Measurements from ENCODE around the gene WDFY1. TPM values are rescaled to one million over a fixed set of nuclear protein-coding genes. Genes with fewer than 3 reads are reported as not detected.

WDFY1 gene
- total RNA-seq, 1 experiment from 2014 or later = 88.7 TPM

DNA sequence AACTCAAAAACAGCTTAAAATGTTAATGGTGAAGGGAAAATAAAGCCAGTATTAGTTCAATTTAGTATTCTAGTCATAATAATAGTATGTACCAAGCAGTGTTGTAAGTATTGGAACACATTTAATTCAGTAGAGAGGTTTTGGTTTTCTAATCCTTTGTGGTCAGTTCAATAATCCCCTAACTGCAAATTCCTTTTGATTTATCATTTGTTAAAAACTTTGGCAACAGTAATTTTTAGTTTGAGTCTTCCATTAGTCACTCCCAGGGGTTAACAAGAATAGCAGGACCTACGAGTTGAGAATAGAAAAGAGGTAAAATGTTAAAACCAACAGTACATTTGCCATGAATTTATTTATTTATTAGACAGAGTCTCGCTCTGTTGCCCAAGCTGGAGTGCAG lies 22.8 kb upstream of the WDFY1 start:
- CTCF ChIA-PET = no interaction called here
- DNase-seq (ENCODE audit: low spot score) = no peak
- POLR2A ChIA-PET (ENCODE audit: low non-redundant PET) = no interaction called here
- TF ChIP-seq EZH2 (IDR thresholded peaks at IDR 0.05; ENCODE audit: borderline replicate concordance, low read depth, low read length, poor library complexity, severe bottlenecking) = no peak
- TF ChIP-seq CTCF (conservative IDR thresholded peaks at IDR 0.05; ENCODE audit: low read depth, low read length) = no peak
- Histone ChIP-seq H3K4me3 (ENCODE audit: low read depth, low read length, poor library complexity, severe bottlenecking) (no peak overlapping the region), H3K9me3 (ENCODE audit: low read depth, low read length, poor library complexity, severe bottlenecking) (no peaks in the 10 kb centered on the region), H3K36me3 (ENCODE audit: insufficient read depth, low read length, poor library complexity, severe bottlenecking) (peaks cover 46% of the 10 kb centered on the region), H3K4me1 (ENCODE audit: insufficient read depth, low read length, poor library complexity, severe bottlenecking) (peaks cover 44% of the 10 kb centered on the region), H3K27ac (ENCODE audit: low read depth, low read length, poor library complexity, severe bottlenecking) (no peak overlapping the region), H3K27me3 (replicated peaks; ENCODE audit: insufficient read depth, low read depth, low read length, poor library complexity) (no peaks in the 10 kb centered on the region)
- BruUV-seq (replicated peaks) = no TSS peak
- intact Hi-C loops (cut with micrococcal nuclease; ENCODE audit: unreplicated experiment) = no loop called here

DNA sequence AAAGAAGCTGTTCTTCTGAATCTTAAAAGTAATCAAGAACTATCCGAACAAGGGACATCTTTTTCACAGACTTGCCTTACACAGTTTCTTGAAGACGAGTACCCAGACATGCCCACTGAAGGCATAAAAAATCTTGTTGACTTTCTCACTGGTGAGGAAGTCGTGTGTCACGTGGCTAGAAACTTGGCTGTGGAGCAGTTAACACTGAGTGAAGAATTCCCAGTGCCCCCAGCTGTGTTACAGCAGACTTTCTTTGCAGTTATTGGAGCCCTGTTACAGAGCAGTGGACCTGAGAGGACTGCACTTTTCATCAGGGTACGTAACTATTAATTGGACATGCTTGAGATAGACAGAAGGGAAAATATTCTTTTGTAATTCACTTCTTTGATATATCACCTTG lies 14.6 kb upstream of the WDFY1 start:
- Histone ChIP-seq H3K4me3 (ENCODE audit: low read depth, low read length, poor library complexity, severe bottlenecking) (peak overlapping the region; percentile 11), H3K4me1 (ENCODE audit: insufficient read depth, low read length, poor library complexity, severe bottlenecking) (peaks cover 51% of the 10 kb centered on the region), H3K27me3 (replicated peaks; ENCODE audit: insufficient read depth, low read depth, low read length, poor library complexity) (no peaks in the 10 kb centered on the region), H3K9me3 (ENCODE audit: low read depth, low read length, poor library complexity, severe bottlenecking) (no peaks in the 10 kb centered on the region), H3K27ac (ENCODE audit: low read depth, low read length, poor library complexity, severe bottlenecking) (no peak overlapping the region), H3K36me3 (ENCODE audit: insufficient read depth, low read length, poor library complexity, severe bottlenecking) (peaks cover 39% of the 10 kb centered on the region)
- ChIA-PET CTCF (no interaction called here), POLR2A (ENCODE audit: low non-redundant PET) (no interaction called here)
- TF ChIP-seq EZH2 (IDR thresholded peaks at IDR 0.05; ENCODE audit: borderline replicate concordance, low read depth, low read length, poor library complexity, severe bottlenecking) (no peak), CTCF (conservative IDR thresholded peaks at IDR 0.05; ENCODE audit: low read depth, low read length) (no peak)
- intact Hi-C loops (cut with micrococcal nuclease; ENCODE audit: unreplicated experiment) = no loop called here
- BruUV-seq (replicated peaks) = no TSS peak
- DNase-seq (ENCODE audit: low spot score) = peak; percentile 57

DNA sequence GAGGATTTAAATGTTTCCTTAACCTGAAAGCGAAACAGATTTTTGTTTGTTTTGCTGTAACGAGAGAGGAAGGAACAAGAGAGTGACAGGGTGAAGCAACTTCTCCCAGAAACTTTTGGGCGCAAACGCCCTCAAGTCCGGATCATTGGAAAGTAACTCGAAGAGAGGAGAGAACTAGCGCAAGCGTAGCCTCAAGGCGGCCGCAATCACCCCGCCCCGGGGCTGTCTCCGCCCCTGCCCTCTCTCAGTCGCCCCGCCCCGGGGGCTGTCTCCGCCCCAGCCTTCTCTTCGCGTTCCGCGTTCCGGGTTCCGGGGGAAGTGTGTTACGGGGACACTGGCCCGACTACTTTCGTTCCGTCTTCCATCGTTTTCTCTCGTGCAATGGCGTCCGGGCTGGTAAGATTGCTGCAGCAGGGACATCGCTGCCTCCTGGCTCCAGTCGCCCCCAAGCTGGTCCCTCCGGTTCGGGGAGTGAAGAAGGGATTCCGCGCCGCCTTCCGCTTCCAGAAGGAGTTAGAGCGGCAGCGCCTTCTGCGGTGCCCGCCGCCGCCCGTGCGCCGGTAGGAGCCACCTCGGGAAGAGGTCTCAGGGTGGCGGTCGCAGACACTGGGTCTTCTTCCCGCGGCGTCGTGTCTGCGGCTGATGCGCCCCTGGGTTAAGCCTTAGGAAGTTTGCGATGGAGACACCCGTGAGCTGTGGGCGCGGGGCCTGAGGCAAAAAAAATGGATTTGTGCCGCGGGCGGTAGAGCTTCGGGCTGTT lies 12.1 kb upstream of the WDFY1 start, which contains the start of gene MRPL44:
Gene MRPL44, plus strand, starts transcription at position 372 of the 760 bp plus-strand sequence. Its CDS starts 10 bp downstream, at position 382.
- BruUV-seq (replicated peaks) = no TSS peak
- DNase-seq (ENCODE audit: low spot score) = peak; percentile 98
- Histone ChIP-seq H3K36me3 (ENCODE audit: insufficient read depth, low read length, poor library complexity, severe bottlenecking) (peaks cover 24% of the 10 kb centered on the region), H3K4me3 (ENCODE audit: low read depth, low read length, poor library complexity, severe bottlenecking) (peak within 1 kb of the TSS; percentile 88), H3K4me1 (ENCODE audit: insufficient read depth, low read length, poor library complexity, severe bottlenecking) (peaks cover 48% of the 10 kb centered on the region), H3K27me3 (replicated peaks; ENCODE audit: insufficient read depth, low read depth, low read length, poor library complexity) (no peaks in the 10 kb centered on the region), H3K27ac (ENCODE audit: low read depth, low read length, poor library complexity, severe bottlenecking) (peak within 1 kb of the TSS; percentile 93), H3K9me3 (ENCODE audit: low read depth, low read length, poor library complexity, severe bottlenecking) (no peaks in the 10 kb centered on the region)
- intact Hi-C loops (cut with micrococcal nuclease; ENCODE audit: unreplicated experiment) = no loop called here
- TF ChIP-seq CTCF (conservative IDR thresholded peaks at IDR 0.05; ENCODE audit: low read depth, low read length) = no peak
- TF ChIP-seq EZH2 (IDR thresholded peaks at IDR 0.05; ENCODE audit: borderline replicate concordance, low read depth, low read length, poor library complexity, severe bottlenecking) = no peak
- ChIA-PET CTCF (no interaction called here), POLR2A (ENCODE audit: low non-redundant PET) (no interaction called here)

Data from A673 (cell line).